ENCODE results near the gene HES5.
"Not testable (repeated sequence)": the region's sequence is repeated elsewhere in the genome, so short reads cannot be mapped to it uniquely, and the experiment has no call there.

The HES5 gene, protein sequence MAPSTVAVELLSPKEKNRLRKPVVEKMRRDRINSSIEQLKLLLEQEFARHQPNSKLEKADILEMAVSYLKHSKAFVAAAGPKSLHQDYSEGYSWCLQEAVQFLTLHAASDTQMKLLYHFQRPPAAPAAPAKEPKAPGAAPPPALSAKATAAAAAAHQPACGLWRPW

DNA sequence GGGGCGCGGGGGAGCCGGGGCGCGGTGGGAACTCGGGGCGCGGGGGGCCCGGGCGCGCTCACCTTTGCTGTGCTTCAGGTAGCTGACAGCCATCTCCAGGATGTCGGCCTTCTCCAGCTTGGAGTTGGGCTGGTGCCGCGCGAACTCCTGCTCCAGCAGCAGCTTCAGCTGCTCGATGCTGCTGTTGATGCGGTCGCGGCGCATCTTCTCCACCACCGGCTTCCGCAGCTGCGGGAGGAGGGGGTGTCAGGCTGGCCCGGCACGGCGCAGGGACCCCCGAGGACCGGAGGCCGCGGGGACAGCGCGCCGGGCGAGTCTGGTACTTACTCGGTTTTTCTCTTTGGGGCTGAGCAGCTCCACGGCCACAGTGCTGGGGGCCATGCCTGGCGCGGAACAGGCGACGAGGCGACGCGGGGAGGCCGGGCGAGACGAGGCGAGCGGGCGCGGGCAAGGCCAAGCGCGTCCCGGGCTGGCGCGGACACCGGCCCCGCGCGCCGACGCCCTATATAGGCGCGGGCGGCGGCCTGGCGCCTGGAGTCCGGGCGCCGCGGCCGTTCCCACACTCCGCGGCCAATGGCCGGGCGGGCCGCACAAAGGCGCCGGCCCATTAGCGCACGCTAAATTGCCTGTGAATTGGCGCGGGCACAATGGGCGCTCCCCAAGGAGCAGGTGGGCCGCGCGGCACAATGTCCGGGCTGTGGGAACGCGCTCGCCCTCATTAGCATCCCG, at the start of gene HES5:
TSS of gene HES5 (minus strand) at position 480 of the 729 bp plus-strand sequence. CDS start at position 381, 99 bp downstream.
- no peak for DNase-seq

DNA sequence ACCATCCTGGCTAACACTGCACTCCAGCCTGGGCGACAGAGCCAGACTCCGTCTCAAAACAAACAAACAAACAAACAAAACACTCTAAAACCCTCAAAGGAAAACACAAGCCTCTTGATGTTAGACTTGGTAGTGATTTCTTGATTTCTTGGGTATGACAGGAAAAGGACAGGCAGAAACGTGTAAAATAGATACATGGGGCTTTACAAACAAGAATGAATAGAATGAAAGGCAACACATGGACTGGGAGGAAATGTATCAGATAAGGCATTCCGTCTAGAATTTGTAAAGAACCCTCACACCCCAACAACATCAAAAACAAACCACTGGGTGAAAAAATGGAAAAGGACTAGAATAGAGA, 48.7 kb upstream of the HES5 start:
- no peak for DNase-seq

DNA sequence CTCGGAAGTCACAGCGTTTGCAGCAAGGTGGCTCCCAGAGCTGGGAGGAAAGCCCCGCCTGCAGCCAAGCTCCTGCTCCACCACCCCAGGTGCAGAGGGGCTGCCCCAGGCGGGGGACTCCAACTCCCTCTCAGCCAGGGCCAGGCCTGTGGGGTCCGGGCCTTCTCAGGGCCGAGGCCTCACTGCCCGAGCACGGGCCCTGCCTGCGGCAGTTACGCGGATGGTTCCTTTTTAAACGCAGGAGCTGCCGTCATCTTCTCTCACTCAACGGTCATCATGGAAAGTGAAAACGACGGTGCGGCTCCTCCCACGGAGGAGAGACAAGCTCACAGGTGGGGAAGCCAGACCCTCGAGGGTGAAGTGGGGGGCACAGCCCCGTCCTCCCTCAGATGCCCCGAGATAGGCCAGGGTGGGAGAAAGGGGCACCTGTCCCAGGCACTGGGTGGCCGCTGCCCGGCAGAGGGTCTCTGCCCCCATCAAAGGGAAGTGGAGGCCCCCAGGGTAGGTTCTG, 47.6 kb upstream of the HES5 start:
- DNase-seq: not testable (repeated sequence)

DNA sequence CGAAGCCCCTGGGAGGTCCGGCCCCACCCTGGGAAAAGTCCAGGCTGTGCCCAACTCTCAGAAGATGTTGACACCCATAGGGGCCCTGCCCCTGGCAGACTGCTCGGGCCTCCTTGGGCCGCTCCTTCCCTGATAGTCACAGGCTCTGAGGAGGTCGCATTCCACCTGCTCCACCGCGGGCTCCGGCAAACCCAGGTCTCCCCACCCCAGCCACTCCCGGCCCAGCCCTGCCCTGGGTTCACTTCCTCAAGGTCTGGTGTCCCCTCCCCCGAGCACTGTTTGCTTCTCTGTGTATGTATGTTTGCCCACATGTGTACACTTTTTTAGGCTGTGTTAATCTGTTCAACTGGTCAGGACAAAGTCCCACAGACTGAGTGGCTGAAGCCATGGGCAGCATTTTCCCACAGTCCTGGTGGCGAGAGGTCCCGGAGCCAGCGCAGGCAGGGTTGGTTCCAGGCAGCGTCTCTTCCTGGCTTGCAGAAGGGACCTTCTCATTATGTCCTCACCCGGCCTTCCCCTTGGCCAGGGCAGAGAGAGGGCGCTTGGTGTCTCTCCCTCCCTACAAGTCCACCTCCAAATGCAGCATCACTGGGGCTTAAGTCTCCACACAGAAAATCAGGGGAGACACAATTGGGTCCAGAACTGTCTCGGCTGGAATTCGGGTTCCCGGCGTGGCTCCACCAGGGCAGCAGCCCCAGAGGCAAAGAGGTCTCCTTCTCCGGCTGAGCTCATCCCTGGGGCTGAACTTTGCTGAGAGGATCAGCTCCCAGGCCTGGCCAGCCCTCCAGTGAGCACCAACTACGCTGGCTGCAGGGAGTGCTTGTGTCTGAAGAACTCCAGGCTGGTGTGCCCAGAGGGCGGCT, 46.0 kb upstream of the HES5 start:
- DNase-seq: no peak

- no peak for DNase-seq
Observed at GRCh38 chr1:2574350-2574749, 44.3 kb upstream of the HES5 start.

GRCh38 chr1:2573250-2573920, 43.3 kb upstream of the HES5 start:
- DNase-seq: no peak

DNA sequence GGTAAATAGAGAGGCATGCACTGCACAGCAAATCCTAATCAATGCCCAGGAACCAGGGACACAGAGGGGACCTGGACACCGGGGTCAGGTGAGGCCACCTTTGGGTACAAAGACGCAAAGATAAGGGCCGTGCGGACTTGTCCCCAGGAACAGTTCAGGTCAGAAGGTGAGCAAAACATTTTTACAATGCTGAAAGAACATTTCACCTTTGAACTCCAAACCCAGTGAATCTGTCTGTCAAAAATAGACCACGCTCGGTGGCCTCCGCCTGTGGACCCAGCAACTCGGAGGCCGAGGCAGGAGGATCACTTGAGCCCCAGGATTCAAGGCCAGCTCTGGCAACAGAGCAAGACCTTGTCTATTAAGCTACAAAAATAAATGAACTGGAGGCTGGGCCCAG, 41.3 kb upstream of the HES5 start:
- no peak for DNase-seq

GRCh38 chr1:2570332-2570731, 40.3 kb upstream of the HES5 start:
- no peak for DNase-seq

DNA sequence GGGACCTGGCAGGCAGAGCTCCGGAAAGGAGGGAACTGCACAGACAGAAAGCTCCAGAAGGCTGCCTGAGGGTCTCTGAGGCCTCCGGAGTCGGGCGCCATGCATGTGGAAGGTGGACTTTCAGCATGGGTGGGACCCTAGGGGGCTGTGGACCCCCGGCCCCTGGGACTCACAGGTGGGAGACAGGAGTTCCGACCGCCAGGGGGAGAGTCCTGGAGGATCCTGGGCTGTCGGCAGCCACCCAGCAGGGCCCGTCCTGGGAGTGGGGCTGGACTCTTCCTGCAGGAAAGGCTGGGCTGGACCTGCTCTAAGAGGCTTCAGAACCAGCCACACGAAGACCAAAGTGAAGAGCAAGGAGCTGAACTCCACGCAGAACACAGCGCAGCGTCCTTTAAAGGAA, 39.6 kb upstream of the HES5 start:
- DNase-seq: not testable (repeated sequence)

- no peak for DNase-seq
Observed at GRCh38 chr1:2569060-2569459, 39.0 kb upstream of the HES5 start.

GRCh38 chr1:2568187-2568816, 38.2 kb upstream of the HES5 start:
- DNase-seq: not testable (repeated sequence)

DNA sequence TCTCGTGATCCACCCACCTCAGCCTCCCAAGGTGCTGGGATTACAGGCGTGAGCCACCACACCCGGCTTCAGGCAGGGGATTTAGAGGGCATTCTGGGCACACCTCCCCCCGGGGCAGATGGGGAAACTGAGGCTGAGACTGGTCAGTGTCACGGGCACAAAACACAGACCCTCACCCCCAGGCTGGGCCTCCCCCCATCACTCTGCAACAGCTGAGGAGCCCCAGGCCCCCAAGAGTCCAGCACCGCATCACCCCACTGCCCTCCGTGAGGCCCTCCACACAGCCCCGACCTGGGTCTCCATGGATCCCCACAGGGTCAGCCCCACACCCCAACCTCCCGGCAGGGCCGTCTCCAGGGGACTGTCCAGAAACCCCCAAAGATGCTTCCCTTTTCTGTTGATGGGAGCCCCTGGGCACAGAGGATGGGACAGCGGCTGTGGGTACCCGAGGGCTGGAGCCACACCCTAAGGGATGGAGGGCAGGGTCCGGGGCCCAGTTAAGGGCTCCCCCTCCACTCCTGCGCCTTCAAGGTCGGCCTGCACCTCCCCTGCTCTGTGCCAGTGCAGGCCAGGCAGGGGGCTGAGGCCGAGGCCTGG, 37.1 kb upstream of the HES5 start:
- no peak for DNase-seq

- DNase-seq: no peak
Observed at GRCh38 chr1:2566101-2567045, 36.3 kb upstream of the HES5 start.

- no peak for DNase-seq
Observed at GRCh38 chr1:2564815-2565374, 34.8 kb upstream of the HES5 start.

DNA sequence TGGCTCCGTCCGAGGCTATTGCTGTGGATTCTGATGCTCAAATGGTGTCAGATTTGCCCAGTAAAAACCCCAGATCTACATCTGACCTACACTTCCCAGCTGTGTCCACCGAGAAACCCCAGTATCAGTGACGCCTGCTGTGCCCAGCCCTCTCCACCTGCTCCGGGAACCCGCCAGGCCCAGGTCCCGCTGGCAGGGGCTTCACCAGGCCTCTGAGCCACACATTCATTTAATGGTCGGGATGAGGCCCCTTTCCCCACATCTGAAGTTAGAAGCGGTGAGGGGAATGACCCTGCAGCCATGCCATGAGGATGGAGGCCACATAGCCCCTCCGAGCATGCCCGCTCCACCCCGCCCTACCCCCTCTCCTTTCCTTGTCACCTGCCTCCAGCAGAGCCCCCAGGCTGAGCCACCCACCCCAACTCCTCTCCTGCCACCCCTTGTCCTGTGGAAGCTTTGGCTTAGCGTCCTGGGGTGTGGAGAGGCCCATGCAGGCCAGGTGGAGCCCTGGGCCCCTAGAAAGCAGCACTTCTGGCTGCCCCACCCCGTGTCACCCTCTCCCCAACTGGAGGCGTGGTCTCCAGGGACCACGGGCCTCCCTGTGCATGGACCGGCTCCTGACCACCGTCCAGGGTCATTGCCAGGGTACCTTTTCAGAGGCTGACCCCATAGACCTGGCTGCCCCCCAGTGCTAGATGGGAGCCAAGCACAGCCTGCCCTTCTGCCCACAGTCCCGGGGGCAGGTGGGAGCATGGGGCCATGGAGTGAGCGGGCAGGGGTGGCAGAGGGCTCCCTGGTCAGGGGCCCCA, 34.1 kb upstream of the HES5 start:
- DNase-seq: no peak

DNA sequence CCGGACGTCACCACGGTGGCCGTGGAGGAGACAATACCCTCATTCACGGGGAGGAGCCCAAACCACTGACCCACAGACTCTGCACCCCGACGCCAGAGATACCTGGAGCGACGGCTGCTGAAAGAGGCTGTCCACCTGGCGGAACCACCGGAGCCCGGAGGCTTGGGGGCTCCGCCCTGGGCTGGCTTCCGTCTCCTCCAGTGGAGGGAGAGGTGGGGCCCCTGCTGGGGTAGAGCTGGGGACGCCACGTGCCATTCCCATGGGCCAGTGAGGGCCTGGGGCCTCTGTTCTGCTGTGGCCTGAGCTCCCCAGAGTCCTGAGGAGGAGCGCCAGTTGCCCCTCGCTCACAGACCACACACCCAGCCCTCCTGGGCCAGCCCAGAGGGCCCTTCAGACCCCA, 33.1 kb upstream of the HES5 start:
- DNase-seq: no peak

GRCh38 chr1:2561898-2562895, 32.1 kb upstream of the HES5 start:
- no peak for DNase-seq

GRCh38 chr1:2561446-2561845, 31.4 kb upstream of the HES5 start:
- no peak for DNase-seq

Measured in NCI-H2227 treated with DMSO at 0.1 percent for 48 hours (cell line).